Endothelial cell of umbilical vein (primary cell): ENCODE measurements around the gene C2CD4B. TPM values are rescaled to one million over a fixed set of nuclear protein-coding genes. Genes with fewer than 3 reads are reported as not detected.
A peak's percentile ranks its signal among the peaks of the same experiment; 100 is the strongest.

Experiments
- BruUV-seq: library from RNA; stranded (reverse); fragments of 400-500 nt; replicated peaks from 2 replicates; lab custom pipeline; 2021; lab: Mats Ljungman, UMichigan
- CTCF ChIA-PET: fragments of 300-600, 350-600 bp; sonication (Branson Sonifier 250); formaldehyde crosslinking; loops from one replicate; lab custom pipeline; 2021; ENCODE audit warnings: antibody characterized with exemption, inconsistent platforms; lab: Charles Lee
- POLR2A ChIA-PET: fragments of 300-600, 350-600 bp; sonication (Branson Sonifier 250); formaldehyde crosslinking; loops from one replicate; lab custom pipeline; 2021; ENCODE audit warnings: antibody characterized with exemption, inconsistent platforms; lab: Charles Lee
- DNase-seq: peaks from one replicate; pipeline ENCODE4 v3.0.0-alpha.2; 2011; ENCODE audit warnings: low read depth, low spot score
- FAIRE-seq: peaks from 2 replicates; lab custom pipeline; 2011; peaks lifted over from hg19 to GRCh38; lab: Jason Lieb, UNC
- H2AFZ ChIP-seq: 2 replicates; pipeline ENCODE4 v1.6.0; 2012; ENCODE audit warnings: low read depth, low read length, control low read depth, inconsistent platforms
- H3K27ac ChIP-seq: 2 replicates; pipeline ENCODE4 v1.5.1; 2011; ENCODE audit warnings: low read depth, mild to moderate bottlenecking, control low read depth, low read length, moderate library complexity; ENCODE audit not compliant: insufficient read depth
- H3K27me3 ChIP-seq, 2 experiments: 2 replicates each; pipeline versions ENCODE4 v1.6.0 to v1.6.1; 2011; ENCODE audit warnings: low read length in 2 of 2, mixed read lengths in 1 of 2; ENCODE audit not compliant: control insufficient read depth in 2 of 2, insufficient read depth in 2 of 2
- H3K36me3 ChIP-seq, 2 experiments: 2 replicates in 1 of 2; 3 replicates in 1 of 2; pipeline ENCODE4 v1.5.1; 2011; ENCODE audit warnings: low read length in 2 of 2, mild to moderate bottlenecking in 1 of 2, moderate library complexity in 1 of 2; ENCODE audit not compliant: control insufficient read depth in 2 of 2, insufficient read depth in 2 of 2; ENCODE audit errors: extremely low read depth in 1 of 2
- H3K4me1 ChIP-seq: 3 replicates; pipeline ENCODE4 v1.5.1; 2011; ENCODE audit warnings: mild to moderate bottlenecking, low read length; ENCODE audit not compliant: control insufficient read depth, insufficient read depth; ENCODE audit errors: extremely low read depth
- H3K4me2 ChIP-seq: 2 replicates; pipeline ENCODE4 v1.6.1; 2011; ENCODE audit warnings: low read length, control low read depth, mixed read lengths; ENCODE audit not compliant: insufficient read depth
- H3K4me3 ChIP-seq, 3 experiments: fragments of 200-600 bp in 1 of 3; sonication (generic), shearing (Covaris generic) in 1 of 3; replicated peaks in 1 of 3; 2 replicates each; pipeline ENCODE4 v1.5.1; 2011 to 2016; ENCODE audit warnings: control low read depth in 3 of 3, low read length in 3 of 3, mild to moderate bottlenecking in 2 of 3, inconsistent platforms in 1 of 3, low read depth in 1 of 3, moderate library complexity in 1 of 3; ENCODE audit not compliant: insufficient read depth in 1 of 3
- H3K79me2 ChIP-seq: 2 replicates; pipeline ENCODE4 v1.6.0; 2012; ENCODE audit warnings: low read length, inconsistent platforms; ENCODE audit not compliant: control insufficient read depth, insufficient read depth
- H3K9ac ChIP-seq: replicated peaks from 2 replicates; pipeline ENCODE3; 2011; ENCODE audit warnings: low read length, control low read depth; ENCODE audit not compliant: insufficient read depth; ENCODE audit errors: extremely low read depth
- H3K9me1 ChIP-seq: replicated peaks from 3 replicates; pipeline ENCODE4 v1.6.0; 2011; ENCODE audit warnings: mild to moderate bottlenecking, low read length; ENCODE audit not compliant: control insufficient read depth, insufficient read depth; ENCODE audit errors: extremely low read depth
- H3K9me3 ChIP-seq: replicated peaks from 2 replicates; pipeline ENCODE4 v1.5.1; 2012; ENCODE audit warnings: low read length, inconsistent platforms; ENCODE audit not compliant: control insufficient read depth, insufficient read depth
- H4K20me1 ChIP-seq: replicated peaks from 2 replicates; pipeline ENCODE3; 2011; ENCODE audit warnings: mild to moderate bottlenecking, low read length; ENCODE audit not compliant: control insufficient read depth, insufficient read depth; ENCODE audit errors: extremely low read depth
- FOS ChIP-seq: IDR thresholded peaks from 2 replicates; pipeline ENCODE4 v1.6.1; 2011; ENCODE audit warnings: mild to moderate bottlenecking, low read length, moderate library complexity, borderline replicate concordance; ENCODE audit not compliant: insufficient read depth
- JUN ChIP-seq: IDR thresholded peaks from 2 replicates; pipeline ENCODE4 v1.6.1; 2011; ENCODE audit warnings: borderline replicate concordance, low read depth; ENCODE audit not compliant: insufficient read length, insufficient read depth
- POLR2AphosphoS5 ChIP-seq: IDR thresholded peaks from 2 replicates; pipeline ENCODE4 v1.6.1; 2012; ENCODE audit warnings: low read depth, mild to moderate bottlenecking, control low read depth, low read length, moderate library complexity; ENCODE audit not compliant: insufficient read depth
- dilution Hi-C: fragments of 300-500 bp; cut with MboI; formaldehyde crosslinking; loops from one replicate; pipeline ENCODE4 v1.15.0; 2019; ENCODE audit warnings: low sequenced_read_pairs; ENCODE audit not compliant: extremely low pct_ligation_motif_present
- intact Hi-C: fragments of 100-400 bp; cut with micrococcal nuclease; formaldehyde crosslinking; loops from one replicate; pipeline ENCODE4 v1.10.0; 2022
- polyA plus RNA-seq, 4 experiments: library from polyadenylated mRNA; depleted of rRNA in 3 of 4; stranded (reverse) in 3 of 4; unstranded in 1 of 4; fragments of >200 nt; gene quantifications; 2 replicates each; pipeline versions ENCODE4 v1.2.1 to v1.2.3, GENCODE V29; 2011 to 2012; ENCODE audit warnings: missing spikeins in 1 of 4
- total RNA-seq: library from RNA; stranded (reverse); gene quantifications from 2 replicates; pipeline ENCODE4 v1.2.3, GENCODE V29; 2021
- TF ChIP-seq, protein P1 (sequence below): IDR thresholded peaks from 2 replicates; pipeline ENCODE4 v1.6.1; 2011; ENCODE audit not compliant: insufficient read depth, insufficient read length

Gene C2CD4B
- total and polyA plus RNA-seq, 2 donors (not counting 3 experiments of a cell fraction or from before 2014, with no cell fraction given): 28.4 to 31.7 TPM

DNA sequence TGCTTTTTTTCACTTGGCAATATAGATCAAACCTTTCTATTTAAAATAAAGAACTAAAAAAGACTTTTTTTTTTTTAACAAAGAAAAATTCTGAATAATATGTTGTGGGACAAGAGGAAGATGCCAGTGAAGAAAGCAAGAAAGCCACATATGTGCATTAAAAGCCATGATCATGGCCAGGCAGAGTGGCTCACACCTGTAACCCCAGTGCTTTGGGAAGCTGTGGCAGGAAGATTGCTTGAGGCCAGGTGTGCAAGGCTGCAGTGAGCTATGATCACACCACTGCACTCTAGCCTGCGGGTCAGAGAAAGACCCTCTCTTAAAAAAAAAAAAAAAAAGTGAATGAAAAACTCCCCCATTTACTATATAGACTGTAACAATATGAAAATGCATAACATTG, 23.9 kb downstream of the C2CD4B start:
- CTCF ChIA-PET: interaction anchor here (0.7 to 3.9 kb wide), 7 partner anchors 9 to 165 kb away, joined by 3 to 35 read pairs (median 4); no protein-coding TSS in a partner anchor
- no peak for DNase-seq
- no peaks in the 10 kb centered on the region for H3K9me3 ChIP-seq
- POLR2A ChIA-PET: interaction anchor here (0.7 kb wide), 1 partner anchor 12 kb away, joined by 3 read pairs; no protein-coding TSS in a partner anchor
- no peak for FAIRE-seq
- no TSS peak for BruUV-seq
- H3K9ac ChIP-seq: no peak overlapping the region
- TF ChIP-seq POLR2AphosphoS5: no peak
- no peaks in the 10 kb centered on the region for H3K36me3 ChIP-seq
- H3K4me3 ChIP-seq: no peak overlapping the region
- H4K20me1 ChIP-seq: no peaks in the 10 kb centered on the region
- H2AFZ ChIP-seq: no peak overlapping the region
- H3K79me2 ChIP-seq: no peaks in the 10 kb centered on the region
- H3K27ac ChIP-seq: no peak overlapping the region
- peaks cover 26% of the 10 kb centered on the region for H3K4me1 ChIP-seq
- intact Hi-C loops: no loop called here
- H3K4me2 ChIP-seq: no peak overlapping the region
- no peaks in the 10 kb centered on the region for H3K9me1 ChIP-seq
- H3K27me3 ChIP-seq: no peaks in the 10 kb centered on the region
- dilution Hi-C loops: no loop called here

DNA sequence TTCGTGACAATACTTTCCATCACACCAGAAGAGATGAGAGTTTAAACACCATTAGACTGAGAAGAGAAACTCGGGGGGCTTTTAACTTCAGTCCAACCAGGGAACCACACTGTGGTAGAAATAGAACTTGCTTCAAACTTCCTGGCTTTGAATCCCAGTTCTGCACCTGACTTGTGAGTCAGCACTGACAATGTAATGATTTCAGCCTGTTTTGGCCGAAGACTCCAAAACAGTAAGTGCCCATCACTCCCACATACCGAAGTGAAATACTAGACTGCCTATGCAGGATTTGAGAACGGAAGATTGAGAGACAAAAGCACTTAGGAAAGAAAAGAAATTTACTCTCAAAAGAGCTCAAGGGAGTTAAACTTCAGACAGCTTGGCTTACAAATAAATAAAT, 27.0 kb downstream of the C2CD4B start:
- Histone ChIP-seq H3K4me3 (no peak overlapping the region), H3K9ac (peak overlapping the region; percentile 12), H3K27ac (peak overlapping the region; percentile 72), H3K9me3 (no peaks in the 10 kb centered on the region), H3K4me2 (peak overlapping the region; percentile 27), H3K36me3 (no peaks in the 10 kb centered on the region), H2AFZ (no peak overlapping the region), H3K9me1 (no peaks in the 10 kb centered on the region), H3K4me1 (peaks cover 39% of the 10 kb centered on the region), H3K79me2 (no peaks in the 10 kb centered on the region), H3K27me3 (no peaks in the 10 kb centered on the region), H4K20me1 (no peaks in the 10 kb centered on the region)
- intact Hi-C loops (loop anchor here (1.0 kb wide), 1 partner anchor 27 kb away; the partner anchor contains the start of gene C2CD4B), dilution Hi-C loops (no loop called here)
- FAIRE-seq (peak; percentile 84), DNase-seq (peak; percentile 94)
- POLR2A ChIA-PET: interaction anchor here (0.6 to 1.5 kb wide), 3 partner anchors 12 to 27 kb away, joined by 4 to 6 read pairs (median 5); partner anchors contain the start of gene C2CD4B
- TF ChIP-seq, protein P1, sequence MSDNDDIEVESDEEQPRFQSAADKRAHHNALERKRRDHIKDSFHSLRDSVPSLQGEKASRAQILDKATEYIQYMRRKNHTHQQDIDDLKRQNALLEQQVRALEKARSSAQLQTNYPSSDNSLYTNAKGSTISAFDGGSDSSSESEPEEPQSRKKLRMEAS: no peak
- TF ChIP-seq JUN: peak; percentile 83
- peak; percentile 67 for TF ChIP-seq FOS
- CTCF ChIA-PET: interaction anchor here (1.0 to 2.1 kb wide), 8 partner anchors 13 to 266 kb away, joined by 3 to 28 read pairs (median 4); partner anchors contain the start of genes C2CD4B and VPS13C
- no TSS peak for BruUV-seq
